HG03378 (cell line): ENCODE results near the gene NGEF.
"Not testable (repeated sequence)": the region's sequence is repeated elsewhere in the genome, so short reads cannot be mapped to it uniquely, and the experiment has no call there.

Experiments
- ATAC-seq: cut with Tn5 transposase; IDR thresholded peaks from one replicate; pipeline ENCODE4 v1.9.1; 2021; ENCODE audit warnings: mild to moderate bottlenecking, moderate library complexity; ENCODE audit not compliant: unreplicated experiment

NGEF gene

GRCh38 chr2:232859385-232859916 lies 153.6 kb downstream of the NGEF start:
- ATAC-seq = no peak

GRCh38 chr2:232857158-232857563 lies 155.9 kb downstream of the NGEF start:
- ATAC-seq = no peak

- no peak for ATAC-seq
Observed at GRCh38 chr2:232854082-232854481, 159.0 kb downstream of the NGEF start.

GRCh38 chr2:232852676-232853075 lies 160.4 kb downstream of the NGEF start:
- ATAC-seq = no peak

GRCh38 chr2:232852081-232852480 lies 161.0 kb downstream of the NGEF start:
- not testable (repeated sequence) for ATAC-seq

- no peak for ATAC-seq
Observed at GRCh38 chr2:232850039-232850438, 163.0 kb downstream of the NGEF start.

- no peak for ATAC-seq
Observed at GRCh38 chr2:232846055-232846454, 167.0 kb downstream of the NGEF start.

- no peak for ATAC-seq
Observed at GRCh38 chr2:232843834-232844233, 169.2 kb downstream of the NGEF start.

- ATAC-seq = no peak
Observed at GRCh38 chr2:232842689-232843088, 170.4 kb downstream of the NGEF start.

- ATAC-seq = no peak
Observed at GRCh38 chr2:232839411-232840079, 173.5 kb downstream of the NGEF start.

- peak; percentile 78 for ATAC-seq
Observed at GRCh38 chr2:232838406-232838874, 174.6 kb downstream of the NGEF start.

GRCh38 chr2:232836934-232837333 lies 176.1 kb downstream of the NGEF start:
- no peak for ATAC-seq

- ATAC-seq = no peak
Observed at GRCh38 chr2:232835687-232836208, 177.3 kb downstream of the NGEF start.

GRCh38 chr2:232833830-232834229 lies 179.2 kb downstream of the NGEF start:
- no peak for ATAC-seq

GRCh38 chr2:232831496-232831895 lies 181.6 kb downstream of the NGEF start:
- no peak for ATAC-seq

- ATAC-seq = no peak
Observed at GRCh38 chr2:232829988-232830387, 183.1 kb downstream of the NGEF start.
